GM19023 (cell line): ENCODE measurements around the gene TNNC1.

Experiments used
- ATAC-seq: cut with Tn5 transposase; IDR thresholded peaks from one replicate; pipeline ENCODE4 v1.9.1; 2021; ENCODE audit warnings: mild to moderate bottlenecking, moderate library complexity; ENCODE audit not compliant: unreplicated experiment

Gene TNNC1

DNA sequence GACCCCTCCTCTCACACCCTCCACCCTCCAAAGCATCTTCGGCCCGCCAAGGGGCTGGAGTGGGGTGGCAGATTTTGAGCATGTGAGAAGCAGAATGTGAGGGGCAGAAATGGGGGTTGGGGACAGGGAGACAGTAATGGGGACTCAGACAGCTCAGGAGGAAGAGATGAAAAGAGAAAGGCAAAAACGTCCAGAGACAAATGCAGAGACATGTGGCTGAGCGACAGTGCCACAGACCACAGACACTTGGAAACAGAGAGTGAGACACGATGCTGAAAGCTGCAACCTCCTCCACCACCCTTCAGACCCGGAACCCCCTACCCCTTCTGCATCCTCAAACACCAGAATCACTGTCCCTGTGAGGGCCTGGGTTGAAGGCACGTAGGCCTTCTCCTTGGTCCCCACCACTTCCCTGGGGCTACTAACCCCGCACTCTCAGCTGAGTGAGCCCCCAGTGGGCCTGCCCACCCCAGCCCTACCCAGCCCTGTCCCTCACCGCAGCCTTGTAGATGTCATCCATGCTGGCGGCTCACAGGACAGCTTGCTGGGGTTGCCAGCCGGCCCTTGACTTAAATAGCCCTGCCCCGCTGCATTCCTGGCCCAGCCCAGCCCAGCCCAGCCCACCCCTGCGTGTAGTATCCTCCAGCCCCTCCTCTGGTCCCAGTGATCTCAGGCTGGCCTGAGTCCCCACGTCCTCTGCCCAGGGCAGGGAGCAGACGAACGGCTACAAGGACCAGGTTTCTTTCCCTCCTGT lies at the start of gene TNNC1:
Gene TNNC1, minus strand, starts transcription at position 546 of the 754 bp plus-strand sequence. Its CDS starts 26 bp downstream, at position 520.
- ATAC-seq, result no peak

DNA sequence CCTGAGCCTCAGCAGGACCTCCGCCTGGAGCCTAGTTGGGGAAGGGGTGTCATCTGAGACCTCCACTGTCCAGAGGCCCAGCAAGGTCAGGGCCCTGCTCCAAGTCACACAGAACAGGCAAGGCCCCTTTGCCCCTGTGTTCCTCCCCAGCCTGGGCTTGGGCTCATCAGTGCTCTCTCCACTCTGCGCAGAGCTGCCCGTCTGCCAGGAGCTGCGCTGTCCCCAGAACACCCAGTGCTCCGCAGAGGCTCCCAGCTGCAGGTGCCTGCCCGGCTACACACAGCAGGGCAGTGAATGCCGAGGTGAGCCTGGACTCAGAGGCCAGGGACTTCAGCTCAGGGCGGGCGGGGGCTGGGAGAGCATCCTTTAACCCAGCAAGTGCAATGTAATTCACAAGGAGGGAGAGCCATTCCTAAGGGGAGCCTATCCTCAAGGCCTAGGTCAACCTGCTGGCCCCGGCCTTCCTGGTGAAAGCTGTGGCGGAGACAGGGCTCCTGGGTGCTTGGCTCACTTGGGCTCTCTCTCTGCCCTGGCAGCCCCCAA lies 49.0 kb upstream of the TNNC1 start:
- ATAC-seq, result no peak

DNA sequence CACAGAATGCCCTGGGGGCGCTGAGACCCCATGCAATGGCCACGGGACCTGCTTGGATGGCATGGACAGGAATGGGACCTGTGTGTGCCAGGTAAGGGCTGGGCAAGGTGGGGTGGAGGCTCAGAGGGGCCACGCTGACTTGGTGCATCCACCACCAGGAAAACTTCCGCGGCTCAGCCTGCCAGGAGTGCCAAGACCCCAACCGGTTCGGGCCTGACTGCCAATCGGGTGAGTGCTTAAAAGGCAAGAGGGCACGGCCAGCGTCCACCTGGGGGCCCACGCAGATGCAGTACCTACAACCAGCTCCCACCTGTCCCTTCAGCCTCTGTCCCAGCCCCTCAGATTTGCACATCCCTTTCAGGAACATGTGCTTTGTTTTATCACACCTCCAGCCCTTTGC lies 48.2 kb upstream of the TNNC1 start:
- no peak for ATAC-seq

DNA sequence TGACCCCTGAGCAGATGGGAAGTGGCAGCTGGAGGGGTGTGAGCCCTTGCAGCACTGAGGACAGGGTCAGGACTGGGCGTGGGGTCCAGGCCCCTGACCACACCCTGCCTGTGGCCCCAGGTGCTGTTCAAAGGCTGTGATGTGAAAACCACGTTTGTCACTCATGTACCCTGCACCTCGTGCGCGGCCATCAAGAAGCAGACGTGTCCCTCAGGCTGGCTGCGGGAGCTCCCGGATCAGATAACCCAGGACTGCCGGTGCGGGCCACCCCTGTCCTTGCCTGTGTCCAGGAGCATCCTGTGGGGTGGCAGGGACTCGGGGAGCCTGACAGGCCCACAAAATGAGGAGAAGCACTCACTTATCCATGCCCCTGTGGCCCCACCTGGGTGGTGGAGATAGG lies 47.2 kb upstream of the TNNC1 start:
- ATAC-seq, result no peak

DNA sequence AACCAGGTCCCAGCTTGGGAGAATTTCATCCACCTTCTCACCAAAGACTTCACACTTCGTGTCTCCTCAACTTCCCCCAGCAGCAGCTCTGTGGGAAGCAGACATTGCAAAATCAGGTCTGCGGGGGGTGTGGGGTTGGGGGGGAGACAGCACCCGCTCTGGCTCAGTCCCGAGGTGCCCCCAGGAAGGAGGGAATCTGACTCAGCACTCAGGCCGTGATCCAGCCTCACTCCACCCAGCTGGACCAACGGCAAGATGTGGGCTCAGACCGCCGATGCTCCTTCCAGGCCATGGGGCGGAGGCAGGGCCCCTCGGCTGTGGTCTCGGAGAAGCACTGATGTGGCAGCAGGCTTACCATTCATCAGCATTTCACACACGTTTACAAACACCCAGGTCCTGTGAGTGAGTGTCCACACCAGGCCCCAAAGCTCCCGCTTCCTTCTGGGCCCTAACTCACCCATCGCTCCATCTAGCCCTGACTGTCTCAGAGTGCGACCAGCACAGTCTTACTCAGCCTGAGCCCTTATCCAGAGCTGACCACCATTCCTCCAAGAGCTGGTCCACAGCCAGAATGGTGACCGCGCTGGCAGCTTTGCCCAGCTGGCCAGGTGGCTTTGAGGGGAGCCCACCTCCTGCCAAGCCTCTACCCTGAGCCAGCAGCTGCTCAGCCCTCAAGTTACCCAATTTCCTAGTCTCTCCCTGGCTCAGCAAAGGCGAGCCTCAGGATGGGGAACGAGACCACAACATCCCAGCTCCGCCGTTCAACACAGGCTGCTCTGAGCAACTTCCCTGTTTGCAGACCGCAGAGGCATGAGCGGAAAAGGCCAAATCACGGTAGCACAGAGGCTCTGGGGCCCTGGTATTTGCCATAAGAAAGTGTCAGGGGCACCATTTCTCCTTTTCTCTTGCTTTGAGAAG lies 44.6 kb upstream of the TNNC1 start:
- no peak for ATAC-seq

DNA sequence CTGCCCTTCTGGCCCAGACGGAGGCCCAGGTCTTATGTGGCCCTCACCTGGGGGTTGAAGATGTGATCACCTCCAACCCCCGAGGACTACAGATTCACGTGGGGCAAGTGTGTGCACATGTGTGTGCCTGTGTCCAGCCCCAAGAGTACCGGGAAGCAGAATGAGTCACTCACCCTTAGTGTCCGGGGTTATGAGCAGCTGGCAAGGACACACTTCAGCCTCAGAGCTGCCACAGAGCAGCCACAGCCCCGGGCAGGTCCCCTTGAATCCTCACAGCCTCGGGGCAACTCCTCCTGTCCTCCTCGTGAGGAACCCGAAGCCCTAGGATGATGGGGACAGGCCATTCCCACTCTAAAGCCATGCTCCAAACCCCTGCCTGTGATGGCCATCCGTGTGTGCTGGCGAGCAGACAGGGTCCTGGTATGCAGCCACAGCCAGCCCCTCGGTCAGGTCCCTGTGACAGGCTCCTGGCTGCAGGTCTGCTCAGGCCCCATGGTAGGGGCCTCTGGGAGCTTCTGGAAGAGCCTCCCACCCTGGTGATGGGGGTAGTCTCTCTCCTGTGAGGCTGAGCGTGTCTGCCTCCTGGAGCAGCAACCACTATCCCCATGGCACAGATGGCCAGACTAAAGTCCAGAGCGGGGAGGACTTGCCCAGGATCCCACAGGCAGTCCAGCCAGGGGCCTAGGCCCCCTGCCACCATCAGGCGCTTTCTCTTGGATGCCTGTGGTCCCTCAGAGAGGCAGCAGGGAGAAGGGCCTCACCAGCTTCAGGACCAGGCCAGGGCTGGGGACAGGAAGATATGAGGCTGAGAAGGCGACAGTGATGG lies 42.1 kb upstream of the TNNC1 start:
- ATAC-seq, result no peak

DNA sequence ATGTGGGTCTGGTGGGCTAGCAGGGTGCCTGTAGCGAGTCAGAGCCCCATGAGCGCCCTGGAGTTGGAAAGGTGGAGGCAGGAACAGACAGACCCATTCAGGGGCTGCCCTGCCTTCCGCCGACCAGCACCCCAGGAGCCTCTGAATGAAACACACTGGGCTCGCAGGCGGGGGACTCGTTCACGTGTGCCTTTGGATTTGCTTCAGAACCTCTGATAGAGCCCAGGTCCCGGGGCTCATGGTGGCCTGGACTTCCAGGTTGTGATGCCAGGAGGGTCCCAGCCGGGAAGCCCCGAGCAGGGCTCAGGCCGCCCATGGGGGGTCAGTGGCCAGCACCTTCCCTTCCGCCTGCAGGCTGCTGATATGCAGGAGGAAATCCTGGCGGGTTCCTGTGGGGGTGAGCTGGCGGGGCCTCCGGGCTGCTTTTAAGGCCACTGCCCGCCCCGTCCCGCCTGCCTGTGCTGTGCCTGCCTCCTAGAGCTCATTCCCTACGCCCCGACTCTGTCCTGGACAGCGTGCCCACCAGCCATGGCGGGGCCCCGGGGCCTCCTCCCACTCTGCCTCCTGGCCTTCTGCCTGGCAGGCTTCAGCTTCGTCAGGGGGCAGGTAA lies 41.1 kb upstream of the TNNC1 start, which contains the start of gene STAB1:
Gene STAB1, plus strand, starts transcription at position 453 of the 610 bp plus-strand sequence. Its CDS starts 76 bp downstream, at position 529.
- ATAC-seq, result no peak

DNA sequence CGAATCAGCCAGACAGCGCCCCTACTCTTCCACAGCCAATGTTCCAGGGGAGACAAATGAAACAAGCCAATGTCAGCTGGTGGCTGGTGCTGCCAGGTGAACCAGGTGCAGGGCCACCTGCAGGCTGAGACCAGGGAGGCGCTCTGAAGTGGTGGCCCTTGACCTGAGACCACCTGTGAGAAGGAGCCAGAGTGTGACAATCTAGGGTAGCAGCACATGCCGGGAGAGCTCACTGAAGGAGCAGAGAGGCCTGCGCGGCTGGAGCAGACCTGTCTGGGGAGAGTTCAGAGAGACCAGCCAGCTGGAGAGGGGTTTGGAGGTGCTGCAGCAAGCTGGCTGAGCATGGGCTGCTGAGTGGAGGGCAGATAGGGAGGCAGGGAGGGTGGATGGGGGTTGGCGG lies 40.6 kb upstream of the TNNC1 start:
- no peak for ATAC-seq

DNA sequence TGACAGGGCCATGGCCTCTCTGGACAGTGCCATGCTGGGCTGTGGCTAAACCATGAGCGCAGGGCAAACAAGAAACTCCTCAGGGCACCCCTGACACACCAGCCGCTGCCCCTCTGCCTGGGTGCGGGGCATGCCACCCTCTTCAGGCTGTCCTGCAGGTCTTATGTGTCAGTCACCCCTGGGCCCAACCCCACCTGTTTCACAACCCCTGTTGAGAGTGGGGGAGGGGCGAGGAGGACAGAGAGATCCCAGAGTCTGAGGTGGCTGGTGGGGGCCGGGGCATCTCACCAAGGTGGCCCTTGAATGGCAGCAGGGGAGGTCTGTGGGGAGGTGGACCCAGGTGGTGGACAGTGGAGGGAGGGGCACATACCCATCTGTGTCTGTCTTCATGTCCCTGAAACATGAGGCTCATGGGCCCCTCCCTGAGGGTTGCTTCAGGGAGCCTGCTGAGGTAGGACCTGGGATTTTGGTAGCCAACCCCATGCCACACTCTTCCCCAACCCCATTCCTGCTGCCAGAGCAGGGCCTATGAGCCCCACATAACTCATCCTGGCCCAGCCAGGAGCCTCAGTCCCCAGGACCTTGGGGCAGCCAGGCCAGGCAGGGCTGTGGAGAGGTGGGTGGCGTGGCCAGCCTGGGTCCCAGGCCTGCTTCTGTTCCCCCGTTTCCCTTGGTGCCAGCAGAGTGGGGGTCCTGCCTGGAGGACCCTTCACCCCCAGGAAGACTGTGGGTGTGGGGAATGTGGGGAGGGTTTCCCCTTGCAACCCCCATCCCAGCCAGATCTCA lies 39.6 kb upstream of the TNNC1 start:
- ATAC-seq, result no peak

DNA sequence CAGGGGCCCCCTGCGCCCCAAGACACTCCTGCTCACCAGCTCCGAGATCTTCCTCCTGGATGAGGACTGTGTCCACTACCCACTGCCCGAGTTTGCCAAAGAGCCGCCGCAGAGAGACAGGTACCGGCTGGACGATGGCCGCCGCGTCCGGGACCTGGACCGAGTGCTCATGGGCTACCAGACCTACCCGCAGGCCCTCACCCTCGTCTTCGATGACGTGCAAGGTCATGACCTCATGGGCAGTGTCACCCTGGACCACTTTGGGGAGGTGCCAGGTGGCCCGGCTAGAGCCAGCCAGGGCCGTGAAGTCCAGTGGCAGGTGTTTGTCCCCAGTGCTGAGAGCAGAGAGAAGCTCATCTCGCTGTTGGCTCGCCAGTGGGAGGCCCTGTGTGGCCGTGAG lies 38.2 kb upstream of the TNNC1 start:
- ATAC-seq, result no peak

DNA sequence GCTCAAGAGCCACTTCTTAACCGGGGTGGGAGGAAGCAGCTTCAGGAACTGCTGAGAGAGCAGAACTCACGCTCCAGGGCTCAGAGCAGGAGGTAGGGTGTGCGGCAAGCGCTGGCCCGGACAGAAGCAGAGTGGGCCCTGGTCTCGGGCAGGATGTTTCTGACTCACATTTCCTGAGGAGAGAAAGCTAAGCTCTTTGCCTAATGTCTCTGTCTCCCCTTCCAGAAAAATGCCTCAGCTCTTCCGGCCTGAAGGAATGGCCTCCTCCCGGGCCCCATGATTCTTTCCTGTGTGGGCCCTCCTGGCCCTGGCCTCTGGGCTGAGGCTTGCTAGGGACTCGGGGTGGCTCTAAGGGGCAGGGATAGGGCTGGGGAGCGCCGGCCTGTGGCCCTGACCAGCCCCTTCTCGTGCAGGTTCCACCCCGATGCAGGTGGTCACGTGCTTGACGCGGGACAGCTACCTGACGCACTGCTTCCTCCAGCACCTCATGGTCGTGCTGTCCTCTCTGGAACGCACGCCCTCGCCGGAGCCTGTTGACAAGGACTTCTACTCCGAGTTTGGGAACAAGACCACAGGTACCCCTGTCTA lies 37.2 kb upstream of the TNNC1 start:
- ATAC-seq, result no peak

DNA sequence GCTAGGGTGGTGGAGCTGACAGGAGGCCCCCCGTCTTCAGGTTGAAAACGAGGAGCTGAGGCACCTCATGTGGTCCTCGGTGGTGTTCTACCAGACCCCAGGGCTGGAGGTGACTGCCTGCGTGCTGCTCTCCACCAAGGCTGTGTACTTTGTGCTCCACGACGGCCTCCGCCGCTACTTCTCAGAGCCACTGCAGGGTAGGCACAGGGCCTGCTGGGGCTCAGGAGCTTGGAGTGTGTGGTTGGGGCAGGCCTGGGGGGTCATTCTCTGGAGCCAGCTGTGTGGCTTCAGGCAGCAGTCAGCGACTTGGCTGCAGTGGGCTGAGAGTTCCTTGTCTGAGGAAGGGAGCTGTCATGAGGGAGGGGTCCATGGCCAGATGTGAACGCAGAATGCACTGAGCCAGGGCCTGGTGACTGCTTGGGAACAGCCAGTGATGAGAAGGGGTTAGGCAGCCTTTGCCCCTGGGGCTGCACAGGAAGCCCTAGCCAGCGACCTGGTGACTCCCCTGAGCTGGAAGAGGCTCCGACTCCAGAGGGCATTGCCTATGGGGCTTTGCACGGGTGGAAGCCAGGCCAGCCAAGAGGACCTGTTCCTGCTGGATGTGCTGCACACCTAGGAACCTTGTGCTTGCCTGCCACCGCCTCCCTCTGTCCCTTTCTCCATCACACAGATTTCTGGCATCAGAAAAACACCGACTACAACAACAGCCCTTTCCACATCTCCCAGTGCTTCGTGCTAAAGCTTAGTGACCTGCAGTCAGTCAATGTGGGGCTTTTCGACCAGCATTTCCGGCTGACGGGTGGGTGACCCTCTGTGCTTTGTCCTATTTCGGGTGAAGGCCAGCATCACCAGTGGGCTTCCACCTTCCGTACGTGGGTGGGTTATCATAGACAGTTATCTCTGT lies 36.4 kb upstream of the TNNC1 start:
- no peak for ATAC-seq

DNA sequence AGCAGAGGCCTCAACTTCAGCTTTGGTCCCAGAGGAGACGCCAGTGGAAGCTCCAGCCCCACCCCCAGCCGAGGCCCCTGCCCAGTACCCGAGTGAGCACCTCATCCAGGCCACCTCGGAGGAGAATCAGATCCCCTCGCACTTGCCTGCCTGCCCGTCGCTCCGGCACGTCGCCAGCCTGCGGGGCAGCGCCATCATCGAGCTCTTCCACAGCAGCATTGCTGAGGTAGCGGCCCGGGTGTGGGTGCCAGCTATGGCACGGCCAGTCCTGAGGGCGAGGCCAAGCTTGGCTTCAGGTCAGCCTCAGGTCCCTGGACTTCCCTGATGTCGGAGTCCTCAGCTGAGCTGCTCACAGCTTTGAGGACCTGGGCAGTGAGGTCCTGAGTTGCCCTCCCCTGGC lies 35.6 kb upstream of the TNNC1 start:
- no peak for ATAC-seq

DNA sequence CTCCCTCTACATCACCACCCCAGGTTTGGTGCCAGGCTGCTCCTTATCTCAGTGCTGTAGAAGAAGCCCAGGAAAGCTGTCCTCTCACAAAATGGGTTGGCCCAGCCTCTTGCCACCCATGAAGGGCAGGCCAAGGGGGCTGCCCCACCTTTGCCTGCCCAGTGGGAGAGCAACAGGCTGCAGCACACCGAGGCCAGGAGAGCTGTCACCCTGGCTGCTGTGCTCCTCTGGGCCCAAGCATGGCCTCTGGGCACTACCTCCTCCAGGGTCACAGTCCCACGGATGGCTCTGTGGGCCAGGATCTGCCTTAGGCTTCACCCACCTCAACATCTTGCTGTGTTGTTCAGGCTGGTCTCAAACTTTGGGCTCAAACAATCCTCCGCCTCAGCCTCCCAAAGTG lies 34.9 kb upstream of the TNNC1 start:
- ATAC-seq, result no peak

DNA sequence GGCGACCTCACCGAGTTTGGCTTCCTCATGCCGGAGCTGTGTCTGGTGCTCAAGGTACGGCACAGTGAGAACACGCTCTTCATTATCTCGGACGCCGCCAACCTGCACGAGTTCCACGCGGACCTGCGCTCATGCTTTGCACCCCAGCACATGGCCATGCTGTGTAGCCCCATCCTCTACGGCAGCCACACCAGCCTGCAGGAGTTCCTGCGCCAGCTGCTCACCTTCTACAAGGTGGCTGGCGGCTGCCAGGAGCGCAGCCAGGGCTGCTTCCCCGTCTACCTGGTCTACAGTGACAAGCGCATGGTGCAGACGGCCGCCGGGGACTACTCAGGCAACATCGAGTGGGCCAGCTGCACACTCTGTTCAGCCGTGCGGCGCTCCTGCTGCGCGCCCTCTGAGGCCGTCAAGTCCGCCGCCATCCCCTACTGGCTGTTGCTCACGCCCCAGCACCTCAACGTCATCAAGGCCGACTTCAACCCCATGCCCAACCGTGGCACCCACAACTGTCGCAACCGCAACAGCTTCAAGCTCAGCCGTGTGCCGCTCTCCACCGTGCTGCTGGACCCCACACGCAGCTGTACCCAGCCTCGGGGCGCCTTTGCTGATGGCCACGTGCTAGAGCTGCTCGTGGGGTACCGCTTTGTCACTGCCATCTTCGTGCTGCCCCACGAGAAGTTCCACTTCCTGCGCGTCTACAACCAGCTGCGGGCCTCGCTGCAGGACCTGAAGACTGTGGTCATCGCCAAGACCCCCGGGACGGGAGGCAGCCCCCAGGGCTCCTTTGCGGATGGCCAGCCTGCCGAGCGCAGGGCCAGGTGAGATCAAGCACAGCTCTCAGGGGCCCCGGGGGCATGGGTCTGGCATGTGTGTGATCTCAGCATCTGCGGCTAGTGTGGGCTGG lies 34.2 kb upstream of the TNNC1 start:
- ATAC-seq, result no peak

DNA sequence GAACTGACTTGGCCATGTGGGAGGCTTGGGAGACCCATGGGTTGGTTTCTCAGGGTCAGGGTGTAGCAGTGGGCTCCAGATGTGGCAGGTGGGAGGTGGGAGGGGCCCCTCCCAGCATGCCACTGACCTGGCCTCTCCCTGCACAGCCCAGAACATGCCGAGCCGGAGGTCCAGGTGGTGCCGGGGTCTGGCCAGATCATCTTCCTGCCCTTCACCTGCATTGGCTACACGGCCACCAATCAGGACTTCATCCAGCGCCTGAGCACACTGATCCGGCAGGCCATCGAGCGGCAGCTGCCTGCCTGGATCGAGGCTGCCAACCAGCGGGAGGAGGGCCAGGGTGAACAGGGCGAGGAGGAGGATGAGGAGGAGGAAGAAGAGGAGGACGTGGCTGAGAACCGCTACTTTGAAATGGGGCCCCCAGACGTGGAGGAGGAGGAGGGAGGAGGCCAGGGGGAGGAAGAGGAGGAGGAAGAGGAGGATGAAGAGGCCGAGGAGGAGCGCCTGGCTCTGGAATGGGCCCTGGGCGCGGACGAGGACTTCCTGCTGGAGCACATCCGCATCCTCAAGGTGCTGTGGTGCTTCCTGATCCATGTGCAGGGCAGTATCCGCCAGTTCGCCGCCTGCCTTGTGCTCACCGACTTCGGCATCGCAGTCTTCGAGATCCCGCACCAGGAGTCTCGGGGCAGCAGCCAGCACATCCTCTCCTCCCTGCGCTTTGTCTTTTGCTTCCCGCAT lies 33.4 kb upstream of the TNNC1 start:
- no peak for ATAC-seq
